Sigmoid colon (tissue), 7 donors: ENCODE data around the gene ARRDC4. TPM values are rescaled to one million over a fixed set of nuclear protein-coding genes. Genes with fewer than 3 reads are reported as not detected.

Experiments used
- DNase-seq: peaks from one replicate; pipeline ENCODE4 v3.0.0-alpha.2; 2019
- H3K27ac ChIP-seq, 4 donors: fragments of 200-600 bp; sonication (generic); one replicate each; pipeline ENCODE4 v1.5.1; 2016 to 2019; ENCODE audit warnings: mild to moderate bottlenecking in 1 of 4
- H3K27me3 ChIP-seq, 3 donors: fragments of 200-600 bp; sonication (generic); one replicate each; pipeline ENCODE4 v1.5.1; 2019; ENCODE audit warnings: mild to moderate bottlenecking in 1 of 3
- H3K36me3 ChIP-seq, 4 donors: fragments of 200-600 bp; sonication (generic); one replicate each; pipeline ENCODE4 v1.5.1; 2016 to 2019
- H3K4me1 ChIP-seq, 4 donors: fragments of 200-600 bp; sonication (generic); one replicate each; pipeline ENCODE4 v1.5.1; 2017 to 2019
- H3K4me3 ChIP-seq, 4 donors: fragments of 200-600 bp; sonication (generic); one replicate each; pipeline ENCODE4 v1.5.1; 2017 to 2019; ENCODE audit warnings: mild to moderate bottlenecking in 2 of 4, moderate library complexity in 1 of 4
- H3K9me3 ChIP-seq, 4 donors: fragments of 200-600 bp in 3 of 4; sonication (generic) in 3 of 4; one replicate each; pipeline versions ENCODE4 v1.5.1 to v1.6.1; 2013 to 2019
- EP300 ChIP-seq, 4 donors: sonication (generic); formaldehyde crosslinking; IDR thresholded peaks; one replicate each; pipeline ENCODE4 v1.6.1; 2017; ENCODE audit warnings: antibody characterized with exemption in 4 of 4
- POLR2A ChIP-seq, 2 donors: fragments of 450-650 bp; IDR thresholded peaks; one replicate each; pipeline ENCODE4 v1.6.1; 2016; ENCODE audit warnings: antibody characterized with exemption in 2 of 2, mild to moderate bottlenecking in 2 of 2, moderate library complexity in 2 of 2
- POLR2AphosphoS5 ChIP-seq, 4 donors: sonication (generic); formaldehyde crosslinking; IDR thresholded peaks; one replicate each; pipeline ENCODE4 v1.6.1; 2017; ENCODE audit warnings: antibody characterized with exemption in 4 of 4
- WGBS, 2 donors: extraction: QIAGEN DNeasy Blood & Tissue Kit; methylation state at CpG; one replicate each; pipeline ENCODE4 v1.1.7; 2013; 5-methylcytosine and 5-hydroxymethylcytosine counted together
- intact Hi-C: fragments of 100-400 bp; cut with DNase I; formaldehyde crosslinking; loops from one replicate; pipeline ENCODE4 v1.15.1; 2023
- polyA plus RNA-seq, 3 donors: library from polyadenylated mRNA; stranded (reverse); fragments of 200-250 nt; gene quantifications; one replicate each; pipeline ENCODE4 v1.2.3, GENCODE V29; 2013
- total RNA-seq, 4 donors: library from RNA; depleted of rRNA; stranded (reverse); fragments of >200 nt; gene quantifications; one replicate each; pipeline ENCODE4 v1.1.0, GENCODE V29; 2016
- TF ChIP-seq, protein P1 (sequence below), 4 experiments: fragments of 450-650 bp in 3 of 4; fragments of 200-600 bp in 1 of 4; IDR thresholded peaks; one replicate each; pipeline ENCODE4 v1.5.1; 2016 to 2019; ENCODE audit warnings: antibody characterized with exemption in 4 of 4, mild to moderate bottlenecking in 3 of 4, moderate library complexity in 2 of 4
- donor health status: healthy with polysubstance abuse.
- donor health status: Bipolar disorder and iron deficiency.
- donor health status: healthy.

The ARRDC4 gene
- total and polyA plus RNA-seq, 7 donors, result 26.4 to 205 (median 143) TPM

DNA sequence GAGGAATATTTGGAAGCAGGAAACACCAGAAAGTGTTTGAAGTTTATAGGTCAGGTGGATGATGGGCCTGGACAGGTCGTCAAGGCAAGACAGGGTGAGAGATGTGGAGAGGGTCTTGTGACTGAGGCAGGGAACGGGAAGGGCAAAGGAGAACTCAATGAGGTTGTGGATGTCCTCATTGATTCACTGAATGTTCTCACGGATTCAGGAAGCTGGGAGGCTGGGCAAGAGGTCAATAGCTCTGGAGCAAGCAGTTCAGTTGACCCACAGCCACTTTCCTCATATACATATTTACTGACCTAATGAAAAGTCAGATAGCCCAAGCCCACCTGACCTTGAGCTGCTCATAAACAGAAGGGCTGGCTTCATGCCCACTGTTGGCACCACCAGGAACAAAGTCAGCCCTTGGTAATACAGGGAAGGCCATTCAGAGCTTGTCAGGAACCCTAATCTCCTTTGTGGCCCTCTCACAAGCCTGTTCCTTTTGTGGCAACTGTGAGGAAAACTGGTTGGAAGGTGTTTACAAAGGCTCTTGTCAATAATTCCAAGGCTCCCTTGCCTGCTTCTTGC lies 31.6 kb downstream of the ARRDC4 start:
- Histone ChIP-seq H3K27ac (peak overlapping the region in 3 of 4 donors; percentile 22 to 71 (median 37)), H3K9me3 (no peaks in the 10 kb centered on the region), H3K36me3 (peaks cover 0 to 16% (median 0%) of the 10 kb centered on the region in 4 donors), H3K27me3 (no peaks in the 10 kb centered on the region), H3K4me1 (peaks cover 0 to 47% (median 37%) of the 10 kb centered on the region in 4 donors), H3K4me3 (no peak overlapping the region)
- intact Hi-C loops, result no loop called here
- TF ChIP-seq, protein P1, sequence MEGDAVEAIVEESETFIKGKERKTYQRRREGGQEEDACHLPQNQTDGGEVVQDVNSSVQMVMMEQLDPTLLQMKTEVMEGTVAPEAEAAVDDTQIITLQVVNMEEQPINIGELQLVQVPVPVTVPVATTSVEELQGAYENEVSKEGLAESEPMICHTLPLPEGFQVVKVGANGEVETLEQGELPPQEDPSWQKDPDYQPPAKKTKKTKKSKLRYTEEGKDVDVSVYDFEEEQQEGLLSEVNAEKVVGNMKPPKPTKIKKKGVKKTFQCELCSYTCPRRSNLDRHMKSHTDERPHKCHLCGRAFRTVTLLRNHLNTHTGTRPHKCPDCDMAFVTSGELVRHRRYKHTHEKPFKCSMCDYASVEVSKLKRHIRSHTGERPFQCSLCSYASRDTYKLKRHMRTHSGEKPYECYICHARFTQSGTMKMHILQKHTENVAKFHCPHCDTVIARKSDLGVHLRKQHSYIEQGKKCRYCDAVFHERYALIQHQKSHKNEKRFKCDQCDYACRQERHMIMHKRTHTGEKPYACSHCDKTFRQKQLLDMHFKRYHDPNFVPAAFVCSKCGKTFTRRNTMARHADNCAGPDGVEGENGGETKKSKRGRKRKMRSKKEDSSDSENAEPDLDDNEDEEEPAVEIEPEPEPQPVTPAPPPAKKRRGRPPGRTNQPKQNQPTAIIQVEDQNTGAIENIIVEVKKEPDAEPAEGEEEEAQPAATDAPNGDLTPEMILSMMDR (IDR thresholded peaks at IDR 0.05), result no peak
- TF ChIP-seq POLR2A (IDR thresholded peaks at IDR 0.05) (no peak), POLR2AphosphoS5 (IDR thresholded peaks at IDR 0.05) (no peak), EP300 (IDR thresholded peaks at IDR 0.05) (no peak)
- 85 to 86% methylated on average over 3 of the region's 3 CpGs for WGBS, 2 donors
- no peak for DNase-seq

DNA sequence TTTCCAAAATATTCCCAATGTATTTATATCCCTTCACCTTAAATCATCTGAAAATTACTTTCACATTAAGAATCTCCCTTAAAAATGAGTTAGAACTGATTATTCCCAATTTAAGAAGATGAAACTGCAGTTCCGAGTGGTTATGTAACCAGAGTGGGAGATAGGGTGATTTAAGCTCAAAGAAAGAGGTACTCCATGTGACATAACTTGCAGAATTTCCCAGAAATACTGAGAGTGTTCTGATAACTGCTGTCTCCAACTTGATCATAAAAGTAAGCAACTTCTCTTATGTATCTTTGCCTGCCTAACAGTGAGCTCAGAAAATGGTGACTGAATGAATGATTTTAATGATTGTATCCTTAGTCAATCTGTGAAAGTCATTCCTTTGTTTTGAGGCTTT lies 32.3 kb downstream of the ARRDC4 start:
- Histone ChIP-seq H3K4me3 (no peak overlapping the region), H3K4me1 (peaks cover 0 to 55% (median 44%) of the 10 kb centered on the region in 4 donors), H3K27me3 (no peaks in the 10 kb centered on the region), H3K36me3 (peaks cover 0 to 11% (median 0%) of the 10 kb centered on the region in 4 donors), H3K27ac (peak overlapping the region in 3 of 4 donors; percentile 10 to 71 (median 37)), H3K9me3 (no peaks in the 10 kb centered on the region)
- 88 to 95% methylated on average over 1 of the region's 1 CpG for WGBS, 2 donors
- TF ChIP-seq, protein P1 (IDR thresholded peaks at IDR 0.05), result no peak
- TF ChIP-seq POLR2AphosphoS5 (IDR thresholded peaks at IDR 0.05), result no peak
- no peak for TF ChIP-seq EP300 (IDR thresholded peaks at IDR 0.05)
- TF ChIP-seq POLR2A (IDR thresholded peaks at IDR 0.05), result no peak
- intact Hi-C loops, result no loop called here
- DNase-seq, result no peak

DNA sequence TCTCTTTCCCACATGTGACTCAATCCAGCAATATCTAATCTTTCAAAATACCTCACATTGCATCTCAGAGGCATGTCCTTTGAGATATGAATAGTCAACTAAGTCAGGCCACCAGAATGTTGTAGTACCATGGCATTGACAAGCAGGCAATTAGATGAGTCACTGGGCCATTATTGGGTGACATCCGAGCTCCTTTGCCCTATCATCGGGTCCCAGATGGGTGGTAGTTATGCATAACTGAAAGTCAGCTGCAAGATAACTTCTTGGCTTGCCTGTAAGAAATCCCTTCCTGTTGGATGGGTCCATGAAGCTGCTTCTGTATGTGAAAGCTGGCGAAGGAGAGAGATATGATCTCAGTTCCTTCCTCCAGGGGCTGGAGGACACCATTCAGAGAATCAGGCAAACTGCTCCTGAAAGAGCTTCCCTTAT lies 32.8 kb downstream of the ARRDC4 start:
- H3K36me3 ChIP-seq, result peaks cover 0 to 11% (median 0%) of the 10 kb centered on the region in 4 donors
- peaks cover 0 to 60% (median 48%) of the 10 kb centered on the region in 4 donors for H3K4me1 ChIP-seq
- no peak for DNase-seq
- peak overlapping the region in 3 of 4 donors; percentile 10 to 71 (median 37) for H3K27ac ChIP-seq
- H3K4me3 ChIP-seq, result no peak overlapping the region
- H3K27me3 ChIP-seq, result no peaks in the 10 kb centered on the region
- intact Hi-C loops, result no loop called here
- 60% methylated on average over 3 of the region's 3 CpGs for WGBS, 2 donors
- no peaks in the 10 kb centered on the region for H3K9me3 ChIP-seq
- TF ChIP-seq EP300 (IDR thresholded peaks at IDR 0.05) (no peak), POLR2A (IDR thresholded peaks at IDR 0.05) (no peak), POLR2AphosphoS5 (IDR thresholded peaks at IDR 0.05) (no peak)
- TF ChIP-seq, protein P1 (IDR thresholded peaks at IDR 0.05), result no peak

DNA sequence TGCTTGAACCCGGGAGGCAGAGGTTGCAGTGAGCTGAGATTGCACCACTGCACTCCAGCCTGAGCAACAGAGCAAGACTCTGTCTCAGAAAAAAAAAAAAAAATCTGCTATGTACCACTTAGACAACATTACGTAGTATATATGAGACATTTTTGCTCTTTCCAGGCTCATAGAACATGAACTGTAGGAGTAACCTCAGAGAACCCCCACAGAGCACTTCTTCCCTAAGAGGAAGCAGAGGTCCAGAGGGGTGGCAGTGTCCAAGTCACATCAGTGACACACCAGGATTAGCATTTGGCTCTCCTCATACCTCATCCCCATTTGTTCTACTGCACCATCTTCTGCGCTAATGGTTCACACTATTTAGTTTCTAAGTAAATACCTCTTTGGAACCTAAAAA lies 33.7 kb downstream of the ARRDC4 start:
- no peak overlapping the region for H3K4me3 ChIP-seq
- TF ChIP-seq POLR2AphosphoS5 (IDR thresholded peaks at IDR 0.05), result no peak
- no peak for DNase-seq
- peak overlapping the region in 3 of 4 donors; percentile 15 to 71 (median 37) for H3K27ac ChIP-seq
- intact Hi-C loops, result no loop called here
- H3K4me1 ChIP-seq, result peaks cover 0 to 69% (median 57%) of the 10 kb centered on the region in 4 donors
- no peaks in the 10 kb centered on the region for H3K9me3 ChIP-seq
- H3K36me3 ChIP-seq, result peaks cover 0 to 11% (median 0%) of the 10 kb centered on the region in 4 donors
- 94% methylated on average over 3 of the region's 3 CpGs for WGBS, 2 donors
- H3K27me3 ChIP-seq, result no peaks in the 10 kb centered on the region

DNA sequence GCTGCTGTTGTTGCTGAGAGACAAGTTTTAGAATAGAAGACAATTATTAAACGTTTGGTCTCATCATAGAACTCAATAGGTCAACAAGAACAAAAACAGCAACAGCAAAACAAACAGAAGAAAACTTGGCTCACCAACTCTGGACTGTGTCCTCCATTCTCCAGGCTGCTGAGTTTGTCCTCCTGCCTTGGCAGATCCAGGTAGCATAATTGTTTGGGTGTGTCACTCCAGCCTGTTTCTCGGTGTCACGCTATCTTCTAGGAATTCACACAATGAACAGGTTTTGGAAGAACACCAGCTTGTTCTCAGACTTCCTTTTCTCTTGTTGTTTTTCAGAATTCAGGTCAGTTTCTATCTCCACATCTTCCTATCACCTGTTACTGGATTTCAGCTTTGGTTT lies 34.7 kb downstream of the ARRDC4 start:
- H3K27ac ChIP-seq, result peak overlapping the region in 3 of 4 donors; percentile 59 to 71 (median 71)
- peaks cover 0 to 3% (median 0%) of the 10 kb centered on the region in 4 donors for H3K36me3 ChIP-seq
- TF ChIP-seq, protein P1 (IDR thresholded peaks at IDR 0.05), result no peak
- TF ChIP-seq EP300 (IDR thresholded peaks at IDR 0.05), result no peak
- no peak for TF ChIP-seq POLR2AphosphoS5 (IDR thresholded peaks at IDR 0.05)
- no peak for TF ChIP-seq POLR2A (IDR thresholded peaks at IDR 0.05)
- intact Hi-C loops, result no loop called here
- no peak for DNase-seq
- H3K9me3 ChIP-seq, result no peaks in the 10 kb centered on the region
- H3K4me3 ChIP-seq, result no peak overlapping the region
- H3K4me1 ChIP-seq, result peaks cover 0 to 79% (median 66%) of the 10 kb centered on the region in 4 donors
- H3K27me3 ChIP-seq, result no peaks in the 10 kb centered on the region
- WGBS, 2 donors, result 19 to 58% methylated on average over 3 of the region's 3 CpGs
